ENCODE measurements around the gene MFAP4. TPM values are rescaled to one million over a fixed set of nuclear protein-coding genes. Genes with fewer than 3 reads are reported as not detected.

MFAP4 gene
- total RNA-seq, 1 donor from 2014 or later, result 205 TPM

DNA sequence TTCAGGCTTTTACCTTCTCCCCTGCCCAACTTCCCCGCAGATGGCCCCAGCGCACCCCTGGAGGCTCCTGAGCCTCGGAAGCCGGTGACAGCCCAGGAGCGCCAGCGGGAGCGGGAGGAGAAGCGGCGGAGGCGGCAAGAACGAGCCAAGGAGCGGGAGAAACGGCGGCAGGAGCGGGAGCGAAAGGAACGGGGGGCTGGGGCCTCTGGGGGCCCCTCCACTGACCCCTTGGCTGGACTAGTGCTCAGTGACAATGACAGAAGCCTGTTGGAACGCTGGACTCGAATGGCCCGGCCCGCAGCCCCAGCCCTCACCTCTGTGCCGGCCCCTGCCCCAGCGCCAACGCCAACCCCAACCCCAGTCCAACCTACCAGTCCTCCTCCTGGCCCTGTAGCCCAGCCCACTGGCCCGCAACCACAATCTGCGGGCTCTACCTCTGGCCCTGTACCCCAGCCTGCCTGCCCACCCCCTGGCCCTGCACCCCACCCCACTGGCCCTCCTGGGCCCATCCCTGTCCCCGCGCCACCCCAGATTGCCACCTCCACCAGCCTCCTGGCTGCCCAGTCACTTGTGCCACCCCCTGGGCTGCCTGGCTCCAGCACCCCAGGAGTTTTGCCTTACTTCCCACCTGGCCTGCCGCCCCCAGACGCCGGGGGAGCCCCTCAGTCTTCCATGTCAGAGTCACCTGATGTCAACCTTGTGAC, 5.1 kb downstream of the MFAP4 start:
- DNase-seq (ENCODE audit: extremely low spot score in 2 of 2), result no peak
- H3K4me1 ChIP-seq, result peaks cover 77% of the 10 kb centered on the region

DNA sequence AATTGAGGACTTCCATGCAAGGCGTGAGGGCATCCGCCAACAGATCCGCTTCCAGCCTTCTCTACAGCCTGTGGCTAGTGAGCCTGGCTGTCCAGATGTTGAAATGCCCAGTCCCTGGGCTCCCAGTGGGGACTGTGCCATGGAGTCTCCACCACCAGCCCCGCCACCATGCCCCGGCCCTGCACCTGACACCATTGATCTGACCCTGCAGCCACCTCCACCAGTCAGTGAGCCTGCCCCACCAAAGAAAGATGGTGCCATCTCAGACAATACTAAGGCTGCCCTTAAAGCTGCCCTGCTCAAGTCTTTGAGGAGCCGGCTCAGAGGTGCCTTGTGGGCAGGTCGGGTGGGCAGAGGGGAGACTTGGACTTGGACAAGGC, 5.6 kb downstream of the MFAP4 start:
- intact Hi-C loops (cut with DNase I), result no loop called here
- H3K9me3 ChIP-seq, result no peaks in the 10 kb centered on the region
- H3K27me3 ChIP-seq, result no peaks in the 10 kb centered on the region
- no peak for DNase-seq (ENCODE audit: extremely low spot score in 2 of 2)
- H3K4me1 ChIP-seq, result peaks cover 77% of the 10 kb centered on the region
- H3K36me3 ChIP-seq, result peaks cover 0 to 42% of the 10 kb centered on the region in 2 donors
- H3K4me3 ChIP-seq, result no peak overlapping the region
- peak overlapping the region; percentile 65 for H3K27ac ChIP-seq
- TF ChIP-seq POLR2A (IDR thresholded peaks at IDR 0.05) (no peak), CTCF (IDR thresholded peaks at IDR 0.05) (no peak), POLR2AphosphoS5 (IDR thresholded peaks at IDR 0.05; ENCODE audit: insufficient read depth in 1 of 2, low read depth in 1 of 2) (no peak)

More for the DNA sequence above, 5.1 kb downstream of the MFAP4 start:
- Histone ChIP-seq H3K9me3 (no peaks in the 10 kb centered on the region), H3K27me3 (no peaks in the 10 kb centered on the region), H3K27ac (peak overlapping the region; percentile 65), H3K36me3 (peaks cover 0 to 42% of the 10 kb centered on the region in 2 donors), H3K4me3 (no peak overlapping the region)
- intact Hi-C loops (cut with DNase I), result no loop called here
- TF ChIP-seq POLR2AphosphoS5 (IDR thresholded peaks at IDR 0.05; ENCODE audit: insufficient read depth in 1 of 2, low read depth in 1 of 2) (no peak), CTCF (IDR thresholded peaks at IDR 0.05) (no peak)

DNA sequence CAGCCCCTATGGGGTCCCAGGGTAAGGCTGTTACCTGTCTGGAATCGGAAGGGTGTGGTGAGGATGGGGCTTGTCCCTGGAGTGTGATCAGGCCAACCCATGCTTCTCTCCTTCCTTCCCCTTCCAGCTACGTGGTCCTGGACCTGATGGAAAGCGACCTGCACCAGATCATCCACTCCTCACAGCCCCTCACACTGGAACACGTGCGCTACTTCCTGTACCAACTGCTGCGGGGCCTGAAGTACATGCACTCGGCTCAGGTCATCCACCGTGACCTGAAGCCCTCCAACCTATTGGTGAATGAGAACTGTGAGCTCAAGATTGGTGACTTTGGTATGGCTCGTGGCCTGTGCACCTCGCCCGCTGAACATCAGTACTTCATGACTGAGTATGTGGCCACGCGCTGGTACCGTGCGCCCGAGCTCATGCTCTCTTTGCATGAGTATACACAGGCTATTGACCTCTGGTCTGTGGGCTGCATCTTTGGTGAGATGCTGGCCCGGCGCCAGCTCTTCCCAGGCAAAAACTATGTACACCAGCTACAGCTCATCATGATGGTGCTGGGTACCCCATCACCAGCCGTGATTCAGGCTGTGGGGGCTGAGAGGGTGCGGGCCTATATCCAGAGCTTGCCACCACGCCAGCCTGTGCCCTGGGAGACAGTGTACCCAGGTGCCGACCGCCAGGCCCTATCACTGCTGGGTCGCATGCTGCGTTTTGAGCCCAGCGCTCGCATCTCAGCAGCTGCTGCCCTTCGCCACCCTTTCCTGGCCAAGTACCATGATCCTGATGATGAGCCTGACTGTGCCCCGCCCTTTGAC, 6.3 kb downstream of the MFAP4 start:
- Histone ChIP-seq H3K36me3 (peaks cover 0 to 42% of the 10 kb centered on the region in 2 donors), H3K27me3 (no peaks in the 10 kb centered on the region), H3K27ac (peak overlapping the region; percentile 65), H3K4me3 (no peak overlapping the region), H3K4me1 (peaks cover 73% of the 10 kb centered on the region), H3K9me3 (no peaks in the 10 kb centered on the region)
- TF ChIP-seq POLR2AphosphoS5 (IDR thresholded peaks at IDR 0.05; ENCODE audit: insufficient read depth in 1 of 2, low read depth in 1 of 2) (no peak), POLR2A (IDR thresholded peaks at IDR 0.05) (no peak), CTCF (IDR thresholded peaks at IDR 0.05) (no peak)
- intact Hi-C loops (cut with DNase I), result no loop called here
- no peak for DNase-seq (ENCODE audit: extremely low spot score in 2 of 2)

- Histone ChIP-seq H3K36me3 (peaks cover 0 to 42% of the 10 kb centered on the region in 2 donors), H3K27ac (peak overlapping the region; percentile 94), H3K4me3 (peak overlapping the region; percentile 85 to 95), H3K9me3 (no peaks in the 10 kb centered on the region), H3K4me1 (peaks cover 63% of the 10 kb centered on the region), H3K27me3 (no peaks in the 10 kb centered on the region)
- intact Hi-C loops (cut with DNase I), result loop anchor here (5.0 kb wide), 1 partner anchor 68 kb away; no protein-coding TSS in a partner anchor
- no peak for TF ChIP-seq POLR2AphosphoS5 (IDR thresholded peaks at IDR 0.05; ENCODE audit: insufficient read depth in 1 of 2, low read depth in 1 of 2)
- TF ChIP-seq CTCF (IDR thresholded peaks at IDR 0.05), result no peak
- no peak for DNase-seq (ENCODE audit: extremely low spot score in 2 of 2)
Observed at GRCh38 chr17:19379361-19380065, 7.5 kb downstream of the MFAP4 start.

All from vagina (tissue), 2 donors.